CD4-positive, alpha-beta T cell treated with Interleukin-6 at 100 ng/mL for 8 hours (primary cell): Measurements from ENCODE around the gene MRPL9.
A peak's percentile ranks its signal among the peaks of the same experiment; 100 is the strongest.

Experiments used
- DNase-seq: peaks from one replicate; pipeline ENCODE4 v3.0.0-alpha.2; 2020; ENCODE audit warnings: mixed read lengths, low spot score

The MRPL9 gene

DNA sequence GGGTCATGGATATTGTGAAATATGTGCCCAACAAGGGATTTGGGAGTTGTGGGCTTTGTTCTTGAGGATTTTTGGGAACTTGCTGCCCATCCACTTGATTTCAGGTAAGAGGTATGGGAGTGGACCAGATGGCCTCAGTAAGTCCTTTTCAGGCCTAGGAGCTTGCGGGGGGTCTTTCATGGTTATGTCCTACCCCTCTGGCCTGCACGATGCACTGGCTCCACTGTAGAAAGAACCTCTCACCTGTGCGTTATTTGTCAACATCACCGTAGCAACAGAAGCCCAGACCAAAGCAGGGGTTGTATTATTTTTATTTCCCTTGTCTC lies 33.4 kb downstream of the MRPL9 start:
- DNase-seq = no peak

GRCh38 chr1:151729157-151729965 lies 33.9 kb downstream of the MRPL9 start:
- no peak for DNase-seq

- no peak for DNase-seq
These were observed 34.9 kb downstream of the MRPL9 start for GRCh38 chr1:151728151-151729054.

DNA sequence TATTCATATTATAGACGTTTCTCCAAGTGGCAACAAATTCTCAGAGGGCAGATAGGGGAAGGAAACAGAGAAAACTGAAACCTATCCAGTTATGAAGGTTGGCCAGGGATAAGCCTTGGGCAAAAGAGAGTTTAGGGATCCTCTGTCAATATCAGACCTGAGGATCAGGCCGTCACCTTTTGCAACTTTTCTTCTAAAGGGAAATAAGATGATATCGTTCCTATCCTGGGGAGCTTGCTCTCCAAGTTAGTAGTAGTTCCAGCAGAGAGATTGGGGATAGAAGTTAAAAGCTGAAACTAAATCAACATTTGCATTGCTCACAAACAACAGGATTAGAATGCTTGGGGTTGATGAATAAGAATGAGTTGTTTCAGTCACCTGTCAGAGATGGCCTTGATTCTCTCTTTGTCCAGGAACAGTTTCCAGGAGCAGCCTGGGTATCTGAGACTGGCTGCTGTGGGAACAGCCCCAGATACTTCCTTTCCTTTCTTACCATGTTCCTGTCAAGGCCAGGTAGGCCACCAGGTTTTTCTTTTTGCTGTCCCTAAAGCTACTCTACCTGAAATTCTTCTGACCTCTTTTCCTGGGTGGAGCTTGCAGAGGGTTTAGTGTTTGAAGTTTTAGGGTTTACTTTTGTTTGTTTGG lies 39.4 kb downstream of the MRPL9 start:
- no peak for DNase-seq

- DNase-seq = no peak
These were observed 41.3 kb downstream of the MRPL9 start for GRCh38 chr1:151721788-151722510.

GRCh38 chr1:151720974-151721787 lies 42.1 kb downstream of the MRPL9 start, which contains the start of gene RIIAD1:
RIIAD1 (plus strand) TSS chr1:151721522; CDS start chr1:151721537, 15 bp downstream.
- DNase-seq = peak; percentile 46

DNA sequence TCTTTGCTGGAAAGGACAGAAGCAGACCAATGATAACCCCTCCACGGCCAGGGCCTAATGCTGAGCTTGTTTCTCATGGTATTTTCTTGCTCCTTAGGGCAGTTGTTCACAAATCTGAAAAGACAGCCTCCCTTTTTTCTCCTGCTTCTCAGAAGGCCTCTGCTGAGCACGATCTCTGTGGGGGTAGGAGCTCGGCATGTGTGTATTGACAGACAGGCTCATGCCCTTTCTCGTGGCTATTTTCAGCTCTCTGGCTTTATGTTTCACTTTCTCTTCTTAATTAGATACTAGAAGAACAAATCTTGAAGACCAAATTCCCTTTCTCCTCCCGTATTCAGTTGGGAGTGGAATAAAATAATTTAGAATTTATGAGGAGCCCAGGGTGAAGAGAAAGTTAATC lies 42.7 kb downstream of the MRPL9 start:
- no peak for DNase-seq

- DNase-seq = no peak
These were observed 43.2 kb downstream of the MRPL9 start for GRCh38 chr1:151720125-151720524.

DNA sequence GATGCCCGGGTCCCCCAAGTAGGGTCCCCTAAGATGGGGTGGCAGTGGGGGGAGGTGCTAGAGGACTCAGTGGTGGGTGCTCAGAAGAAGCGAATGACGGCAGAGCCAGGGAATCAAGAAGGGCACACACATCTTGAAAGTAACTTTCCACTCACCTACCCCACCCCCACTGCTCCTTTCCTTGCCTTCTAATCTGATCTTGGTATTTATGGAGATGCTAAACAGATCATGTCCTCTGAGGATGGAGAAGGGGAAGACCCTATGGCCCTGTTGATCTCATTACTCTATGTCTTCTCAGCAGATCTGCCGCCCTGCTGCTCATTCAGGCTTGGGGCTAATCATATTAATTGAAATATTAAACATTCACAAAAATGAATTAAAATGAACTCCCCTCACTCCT lies 44.6 kb downstream of the MRPL9 start:
- no peak for DNase-seq

GRCh38 chr1:151718011-151718431 lies 45.3 kb downstream of the MRPL9 start:
- DNase-seq = no peak

GRCh38 chr1:151716771-151717631 lies 46.3 kb downstream of the MRPL9 start, which contains the start of gene CELF3:
CELF3 (minus strand) TSS chr1:151716803; CDS start chr1:151716020, 783 bp downstream.
- no peak for DNase-seq

DNA sequence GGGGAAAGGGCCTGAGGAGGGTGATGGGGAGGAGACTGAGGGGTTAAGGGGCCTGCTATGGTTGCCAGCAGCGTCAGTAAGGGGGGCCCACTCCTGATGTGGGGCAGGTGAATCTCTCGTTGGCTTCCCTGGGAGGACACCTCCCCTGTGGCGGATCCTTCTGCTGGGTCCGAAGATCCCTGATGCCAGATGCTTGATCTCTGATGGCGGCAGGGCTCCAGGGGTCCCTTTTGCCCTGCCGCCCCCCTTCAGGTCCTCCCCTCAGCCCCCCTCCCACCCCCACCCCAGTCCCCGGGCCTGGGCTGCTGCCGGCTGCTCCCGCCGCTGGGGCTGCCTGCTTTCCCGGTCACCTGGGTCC lies 46.9 kb downstream of the MRPL9 start:
- DNase-seq = no peak

- DNase-seq = no peak
These were observed 47.4 kb downstream of the MRPL9 start for GRCh38 chr1:151715726-151716404.

DNA sequence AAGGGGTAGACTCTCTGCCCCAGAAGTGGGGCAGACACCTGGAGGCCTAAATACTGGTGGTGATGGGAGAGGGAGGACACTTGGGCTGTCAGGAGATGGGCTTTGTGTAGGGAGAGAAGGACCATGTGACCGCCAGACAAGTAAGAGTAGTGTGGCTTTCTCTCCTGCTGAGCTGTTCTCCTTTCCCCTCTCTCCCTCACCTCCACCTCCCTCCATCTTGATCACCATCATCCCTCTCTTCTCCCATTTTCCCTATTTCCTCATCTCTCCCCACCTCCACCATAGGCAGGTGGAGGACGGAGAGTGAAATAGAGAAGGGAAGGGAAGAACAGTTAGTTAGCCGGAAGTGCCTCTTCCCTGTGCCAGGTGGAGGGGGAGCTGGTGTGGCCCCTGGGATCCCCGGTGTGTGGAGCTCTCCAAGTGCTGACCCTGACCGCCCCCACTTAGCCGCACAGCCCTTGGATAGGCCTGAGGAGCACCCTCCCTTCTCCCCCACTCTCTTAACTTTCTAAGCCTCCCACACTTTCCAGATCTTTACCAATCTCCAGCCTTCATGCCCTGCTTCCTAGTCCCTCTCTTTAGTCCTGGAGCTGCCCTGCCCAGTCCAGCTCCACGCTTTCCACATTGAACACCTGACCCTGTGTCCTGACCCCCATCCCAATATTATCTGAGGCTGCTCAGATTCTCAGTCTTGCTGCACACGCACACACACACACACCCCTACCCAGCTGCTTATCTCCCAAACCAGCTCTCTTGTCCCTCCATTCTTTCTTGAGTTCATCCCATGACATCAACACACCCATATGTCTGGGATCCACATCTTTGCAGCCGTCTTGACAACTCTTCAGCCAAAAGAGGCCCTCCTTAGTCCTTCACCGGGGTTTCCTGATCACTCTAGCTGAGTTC lies 48.2 kb downstream of the MRPL9 start:
- DNase-seq = no peak

DNA sequence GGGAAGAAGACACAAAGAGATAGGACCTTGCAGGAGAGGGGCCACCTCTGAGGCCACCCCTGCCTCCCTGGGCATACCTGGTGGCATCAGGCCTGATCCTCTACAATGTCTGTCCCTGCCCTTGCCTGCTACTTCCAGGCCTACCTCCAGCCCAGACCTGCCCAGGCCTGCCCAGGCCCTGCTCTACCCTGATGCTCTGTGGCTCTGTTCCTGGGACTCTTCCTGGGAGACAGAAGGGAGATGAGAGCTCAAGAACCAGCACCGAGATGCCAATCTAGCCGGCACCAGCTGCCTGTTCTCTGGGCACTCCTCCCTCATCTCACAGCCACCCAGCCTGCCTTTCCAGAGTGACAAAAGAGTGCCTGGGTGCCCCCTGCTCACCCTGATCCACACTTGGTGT lies 49.4 kb downstream of the MRPL9 start:
- DNase-seq = no peak

- DNase-seq = no peak
These were observed 50.3 kb downstream of the MRPL9 start for GRCh38 chr1:151713044-151713443.

DNA sequence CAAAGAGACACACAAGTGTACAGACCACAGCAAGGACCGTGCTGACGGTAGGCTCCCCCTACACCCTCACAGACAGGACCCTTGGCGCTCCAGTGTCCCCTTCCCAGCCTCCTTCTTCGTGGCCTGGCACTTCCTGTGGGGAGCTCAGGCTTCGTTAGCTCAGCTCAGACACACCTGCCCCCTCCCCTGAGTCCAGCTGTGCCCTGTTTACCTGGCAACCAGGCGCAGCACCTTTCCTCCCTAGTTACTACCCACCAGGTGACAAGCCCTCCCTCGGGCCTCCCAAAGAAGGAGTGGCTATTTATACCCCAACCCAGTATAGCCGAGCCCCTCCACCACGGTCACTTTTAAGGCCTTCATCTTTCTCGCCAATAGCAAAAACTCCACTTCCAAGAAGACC lies 51.3 kb downstream of the MRPL9 start:
- no peak for DNase-seq

GRCh38 chr1:151711044-151711800 lies 52.1 kb downstream of the MRPL9 start:
- no peak for DNase-seq
